Suprapubic skin (tissue), 4 donors: ENCODE measurements around the gene VPS13C. TPM values are rescaled to one million over a fixed set of nuclear protein-coding genes. Genes with fewer than 3 reads are reported as not detected.

Source experiments
- DNase-seq, 2 donors: peaks; one replicate each; pipeline ENCODE4 v3.0.0-alpha.2; 2019; ENCODE audit warnings: low spot score in 2 of 2
- H3K27ac ChIP-seq: fragments of 200-600 bp; sonication (generic); one replicate; pipeline ENCODE4 v1.5.1; 2019
- H3K27me3 ChIP-seq: fragments of 200-600 bp; sonication (generic); one replicate; pipeline ENCODE4 v1.5.1; 2019
- H3K36me3 ChIP-seq: fragments of 200-600 bp; sonication (generic); one replicate; pipeline ENCODE4 v1.5.1; 2019
- H3K4me1 ChIP-seq: fragments of 200-600 bp; sonication (generic); one replicate; pipeline ENCODE4 v1.5.1; 2019
- H3K4me3 ChIP-seq: fragments of 200-600 bp; sonication (generic); one replicate; pipeline ENCODE4 v1.5.1; 2019; ENCODE audit warnings: mild to moderate bottlenecking
- H3K9me3 ChIP-seq: fragments of 200-600 bp; sonication (generic); one replicate; pipeline ENCODE4 v1.5.1; 2019
- EP300 ChIP-seq: sonication (generic); formaldehyde crosslinking; IDR thresholded peaks from one replicate; pipeline ENCODE4 v1.6.1; 2017; ENCODE audit warnings: antibody characterized with exemption
- POLR2A ChIP-seq, 2 donors: fragments of 450-650 bp; IDR thresholded peaks; one replicate each; pipeline ENCODE4 v1.6.1; 2017; ENCODE audit warnings: antibody characterized with exemption in 2 of 2, mild to moderate bottlenecking in 2 of 2, moderate library complexity in 2 of 2
- POLR2AphosphoS5 ChIP-seq, 3 donors: sonication (generic); formaldehyde crosslinking; IDR thresholded peaks; one replicate each; pipeline ENCODE4 v1.6.1; 2017; ENCODE audit warnings: antibody characterized with exemption in 3 of 3
- WGBS: methylation state at CpG from one replicate; pipeline ENCODE4 v1.1.5; 2018; 5-methylcytosine and 5-hydroxymethylcytosine counted together
- total RNA-seq, 4 donors: library from RNA; depleted of rRNA; stranded (reverse); fragments of >200 nt; gene quantifications; one replicate each; pipeline ENCODE4 v1.1.0, GENCODE V29; 2016
- TF ChIP-seq, protein P1 (sequence below), 2 donors: fragments of 200-600 bp in 1 of 2; fragments of 450-650 bp in 1 of 2; sonication (generic) in 1 of 2; IDR thresholded peaks; one replicate each; pipeline ENCODE4 v1.5.1; 2016 to 2019; ENCODE audit warnings: antibody characterized with exemption in 2 of 2, mild to moderate bottlenecking in 1 of 2, moderate library complexity in 1 of 2

VPS13C gene
- total RNA-seq, 4 donors from 2014 or later, result 30.4 to 74.3 (median 42.8) TPM

DNA sequence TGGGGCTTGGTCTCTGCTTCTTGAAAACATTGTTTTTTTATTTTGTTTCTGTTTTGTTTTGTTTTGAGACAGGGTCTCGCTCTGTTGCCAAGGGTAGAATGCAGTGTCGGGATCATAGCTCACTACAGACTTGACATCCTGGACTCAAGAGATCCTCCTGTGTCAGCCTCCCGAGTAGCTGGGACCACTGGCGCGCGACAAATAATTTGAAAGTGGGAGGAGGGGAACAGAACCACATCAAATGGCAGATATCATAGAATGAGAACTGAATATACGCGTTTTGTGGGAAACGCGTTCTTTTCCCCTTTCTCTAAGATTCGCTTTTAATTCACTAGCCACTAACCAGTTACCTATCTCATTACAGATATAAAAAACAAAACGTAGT is 641 bp upstream of the VPS13C start:
- no peak for DNase-seq
- peak overlapping the region; percentile 94 for H3K27ac ChIP-seq
- WGBS, result 4% methylated on average over 12 of the region's 12 CpGs
- H3K36me3 ChIP-seq, result no peaks in the 10 kb centered on the region
- no peaks in the 10 kb centered on the region for H3K27me3 ChIP-seq
- TF ChIP-seq POLR2A (IDR thresholded peaks at IDR 0.05) (no peak), EP300 (no peak), POLR2AphosphoS5 (IDR thresholded peaks at IDR 0.05) (no peak)
- TF ChIP-seq, protein P1, sequence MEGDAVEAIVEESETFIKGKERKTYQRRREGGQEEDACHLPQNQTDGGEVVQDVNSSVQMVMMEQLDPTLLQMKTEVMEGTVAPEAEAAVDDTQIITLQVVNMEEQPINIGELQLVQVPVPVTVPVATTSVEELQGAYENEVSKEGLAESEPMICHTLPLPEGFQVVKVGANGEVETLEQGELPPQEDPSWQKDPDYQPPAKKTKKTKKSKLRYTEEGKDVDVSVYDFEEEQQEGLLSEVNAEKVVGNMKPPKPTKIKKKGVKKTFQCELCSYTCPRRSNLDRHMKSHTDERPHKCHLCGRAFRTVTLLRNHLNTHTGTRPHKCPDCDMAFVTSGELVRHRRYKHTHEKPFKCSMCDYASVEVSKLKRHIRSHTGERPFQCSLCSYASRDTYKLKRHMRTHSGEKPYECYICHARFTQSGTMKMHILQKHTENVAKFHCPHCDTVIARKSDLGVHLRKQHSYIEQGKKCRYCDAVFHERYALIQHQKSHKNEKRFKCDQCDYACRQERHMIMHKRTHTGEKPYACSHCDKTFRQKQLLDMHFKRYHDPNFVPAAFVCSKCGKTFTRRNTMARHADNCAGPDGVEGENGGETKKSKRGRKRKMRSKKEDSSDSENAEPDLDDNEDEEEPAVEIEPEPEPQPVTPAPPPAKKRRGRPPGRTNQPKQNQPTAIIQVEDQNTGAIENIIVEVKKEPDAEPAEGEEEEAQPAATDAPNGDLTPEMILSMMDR (IDR thresholded peaks at IDR 0.05), result no peak
- H3K4me1 ChIP-seq, result peaks cover 48% of the 10 kb centered on the region
- no peaks in the 10 kb centered on the region for H3K9me3 ChIP-seq
- peak overlapping the region; percentile 99 for H3K4me3 ChIP-seq

DNA sequence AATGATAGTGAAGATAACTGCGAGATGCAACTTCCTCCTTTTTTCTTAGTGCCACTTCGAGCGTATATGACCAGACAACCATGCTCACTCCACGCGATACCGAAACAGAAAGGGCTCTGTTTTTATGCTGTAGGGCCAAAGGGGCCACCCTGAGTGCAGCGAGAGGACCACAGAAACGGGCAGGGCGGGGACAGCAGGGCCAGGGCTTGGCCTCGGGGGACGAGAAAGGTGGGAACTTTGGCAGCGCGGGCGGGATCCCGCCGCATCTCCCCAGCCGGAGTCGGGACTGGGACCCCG is 483 bp downstream of the VPS13C start:
- TF ChIP-seq, protein P1 (IDR thresholded peaks at IDR 0.05), result no peak
- TF ChIP-seq EP300 (no peak), POLR2AphosphoS5 (IDR thresholded peaks at IDR 0.05) (no peak)
- H3K27ac ChIP-seq, result peak overlapping the region; percentile 94
- H3K36me3 ChIP-seq, result no peaks in the 10 kb centered on the region
- no peaks in the 10 kb centered on the region for H3K27me3 ChIP-seq
- peaks cover 41% of the 10 kb centered on the region for H3K4me1 ChIP-seq
- peak in 1 of 2 donors; percentile 73 for DNase-seq
- 0% methylated on average over 17 of the region's 19 CpGs for WGBS
- H3K9me3 ChIP-seq, result no peaks in the 10 kb centered on the region
- peak overlapping the region; percentile 99 for H3K4me3 ChIP-seq

DNA sequence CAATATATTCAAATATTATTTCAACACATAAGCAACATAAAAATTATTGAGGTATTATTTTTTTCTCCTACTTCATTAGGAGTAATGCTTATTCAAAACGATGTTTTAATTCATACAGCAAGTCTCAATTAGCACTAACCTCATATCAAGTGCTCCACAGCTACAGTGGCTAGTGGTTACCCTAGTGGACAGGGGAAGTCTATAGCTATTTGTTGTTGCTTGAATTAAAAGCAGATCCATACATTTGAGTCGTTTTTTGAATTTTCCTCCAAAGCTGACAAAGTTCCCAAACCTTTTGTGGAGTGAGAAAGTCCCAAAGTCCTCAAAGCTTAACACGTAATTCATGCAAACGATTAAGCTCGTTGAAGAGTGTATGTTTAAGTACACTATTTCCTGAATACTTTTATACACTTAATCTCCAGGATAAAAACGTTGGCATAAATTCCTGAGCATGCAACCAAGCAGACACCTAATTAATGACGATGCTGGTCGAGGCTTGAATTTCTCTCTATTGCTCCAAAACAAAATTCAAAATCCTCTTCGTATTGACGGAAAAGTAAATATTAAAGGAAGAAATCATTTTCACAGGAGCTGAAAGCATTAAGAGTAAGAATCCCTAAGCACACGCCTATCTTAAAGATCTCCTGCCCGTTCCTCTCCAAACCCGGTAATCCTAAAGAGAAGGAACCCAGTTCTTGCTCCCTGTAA is 985 bp downstream of the VPS13C start:
- Histone ChIP-seq H3K27me3 (no peaks in the 10 kb centered on the region), H3K27ac (peak overlapping the region; percentile 94), H3K4me3 (peak overlapping the region; percentile 99), H3K4me1 (peaks cover 37% of the 10 kb centered on the region), H3K36me3 (no peaks in the 10 kb centered on the region), H3K9me3 (no peaks in the 10 kb centered on the region)
- TF ChIP-seq POLR2AphosphoS5 (IDR thresholded peaks at IDR 0.05) (no peak), POLR2A (IDR thresholded peaks at IDR 0.05) (no peak), EP300 (no peak)
- DNase-seq, result no peak
- 5% methylated on average over 13 of the region's 13 CpGs for WGBS

DNA sequence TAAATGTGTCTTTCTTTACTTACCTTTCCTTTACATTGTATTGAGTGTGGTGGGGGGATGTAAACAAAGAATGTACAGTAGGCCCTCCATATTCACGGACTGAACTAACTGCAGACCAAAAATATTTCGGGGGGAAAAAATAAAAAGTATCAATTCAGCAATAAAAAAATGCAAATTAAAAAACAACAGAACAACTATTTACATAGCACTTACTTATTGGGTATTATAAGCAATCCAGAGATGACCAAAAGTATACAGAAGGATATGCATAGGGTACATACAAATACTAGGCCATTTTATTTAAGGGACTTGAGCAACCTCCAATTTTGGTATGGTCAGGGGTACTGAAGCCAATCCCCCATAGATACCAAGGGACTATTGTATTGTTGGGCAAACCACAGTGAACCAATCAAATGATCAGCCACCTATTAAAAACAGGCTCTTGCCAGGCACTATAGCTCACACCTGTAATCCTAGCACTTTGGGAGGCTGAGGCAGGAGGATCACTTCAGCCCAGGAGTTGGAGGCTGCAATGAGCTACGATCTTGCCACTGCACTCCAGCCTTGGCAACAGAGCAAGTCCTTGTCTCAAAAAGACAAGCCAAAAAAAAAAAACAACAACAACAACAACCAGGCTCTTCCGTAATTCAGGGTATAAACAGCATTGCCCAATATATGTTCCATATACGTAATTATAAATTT is 1.8 kb downstream of the VPS13C start:
- H3K36me3 ChIP-seq, result no peaks in the 10 kb centered on the region
- 83% methylated on average over 5 of the region's 5 CpGs for WGBS
- H3K27me3 ChIP-seq, result no peaks in the 10 kb centered on the region
- no peak for DNase-seq
- no peak overlapping the region for H3K4me3 ChIP-seq
- H3K27ac ChIP-seq, result no peak overlapping the region
- peaks cover 29% of the 10 kb centered on the region for H3K4me1 ChIP-seq
- no peak for TF ChIP-seq POLR2A (IDR thresholded peaks at IDR 0.05)
- TF ChIP-seq POLR2AphosphoS5 (IDR thresholded peaks at IDR 0.05), result no peak
- TF ChIP-seq, protein P1 (IDR thresholded peaks at IDR 0.05), result no peak
- TF ChIP-seq EP300, result no peak
- H3K9me3 ChIP-seq, result no peaks in the 10 kb centered on the region

DNA sequence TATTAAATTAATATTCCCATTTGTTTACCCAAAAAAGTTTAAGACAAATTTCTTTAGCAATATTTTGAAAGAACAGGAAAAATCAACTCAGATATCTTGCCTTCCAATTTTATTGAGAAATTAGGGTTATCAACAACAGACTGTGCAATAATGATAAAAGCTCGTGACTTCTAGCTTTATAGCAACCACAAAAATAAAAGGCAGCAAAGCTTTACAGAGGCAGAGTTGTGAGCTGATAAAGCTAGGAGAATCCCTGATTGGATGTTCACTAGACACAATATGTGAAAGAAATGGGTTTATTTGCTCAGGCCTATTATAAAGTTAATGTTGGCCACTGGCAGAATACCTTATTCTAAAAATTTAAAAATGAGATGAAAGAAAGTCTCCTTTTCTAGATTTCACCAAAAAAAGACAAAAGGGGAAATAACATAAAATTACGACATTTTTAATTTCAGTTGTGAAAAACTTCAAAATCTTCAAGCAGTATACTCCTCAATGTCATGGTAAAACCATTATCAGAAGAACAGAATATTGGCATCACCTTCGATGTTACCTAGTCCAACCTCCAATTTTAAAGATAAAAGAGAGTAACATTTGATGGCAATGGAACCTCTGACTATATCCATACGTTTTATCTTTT is 2.8 kb downstream of the VPS13C start:
- TF ChIP-seq, protein P1 (IDR thresholded peaks at IDR 0.05), result no peak
- TF ChIP-seq EP300, result no peak
- no peak for TF ChIP-seq POLR2A (IDR thresholded peaks at IDR 0.05)
- TF ChIP-seq POLR2AphosphoS5 (IDR thresholded peaks at IDR 0.05), result no peak
- H3K4me3 ChIP-seq, result no peak overlapping the region
- 85% methylated on average over 4 of the region's 4 CpGs for WGBS
- no peaks in the 10 kb centered on the region for H3K27me3 ChIP-seq
- H3K4me1 ChIP-seq, result peaks cover 25% of the 10 kb centered on the region
- no peak for DNase-seq
- no peaks in the 10 kb centered on the region for H3K9me3 ChIP-seq
- H3K36me3 ChIP-seq, result no peaks in the 10 kb centered on the region
- no peak overlapping the region for H3K27ac ChIP-seq
